HG03139 (cell line): ENCODE measurements around the gene OSBP2.

Experiments used
- ATAC-seq: cut with Tn5 transposase; IDR thresholded peaks from one replicate; pipeline ENCODE4 v1.9.1; 2021; ENCODE audit not compliant: unreplicated experiment

Gene OSBP2, protein sequence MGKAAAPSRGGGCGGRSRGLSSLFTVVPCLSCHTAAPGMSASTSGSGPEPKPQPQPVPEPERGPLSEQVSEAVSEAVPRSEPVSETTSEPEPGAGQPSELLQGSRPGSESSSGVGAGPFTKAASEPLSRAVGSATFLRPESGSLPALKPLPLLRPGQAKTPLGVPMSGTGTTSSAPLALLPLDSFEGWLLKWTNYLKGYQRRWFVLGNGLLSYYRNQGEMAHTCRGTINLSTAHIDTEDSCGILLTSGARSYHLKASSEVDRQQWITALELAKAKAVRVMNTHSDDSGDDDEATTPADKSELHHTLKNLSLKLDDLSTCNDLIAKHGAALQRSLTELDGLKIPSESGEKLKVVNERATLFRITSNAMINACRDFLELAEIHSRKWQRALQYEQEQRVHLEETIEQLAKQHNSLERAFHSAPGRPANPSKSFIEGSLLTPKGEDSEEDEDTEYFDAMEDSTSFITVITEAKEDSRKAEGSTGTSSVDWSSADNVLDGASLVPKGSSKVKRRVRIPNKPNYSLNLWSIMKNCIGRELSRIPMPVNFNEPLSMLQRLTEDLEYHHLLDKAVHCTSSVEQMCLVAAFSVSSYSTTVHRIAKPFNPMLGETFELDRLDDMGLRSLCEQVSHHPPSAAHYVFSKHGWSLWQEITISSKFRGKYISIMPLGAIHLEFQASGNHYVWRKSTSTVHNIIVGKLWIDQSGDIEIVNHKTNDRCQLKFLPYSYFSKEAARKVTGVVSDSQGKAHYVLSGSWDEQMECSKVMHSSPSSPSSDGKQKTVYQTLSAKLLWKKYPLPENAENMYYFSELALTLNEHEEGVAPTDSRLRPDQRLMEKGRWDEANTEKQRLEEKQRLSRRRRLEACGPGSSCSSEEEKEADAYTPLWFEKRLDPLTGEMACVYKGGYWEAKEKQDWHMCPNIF

DNA sequence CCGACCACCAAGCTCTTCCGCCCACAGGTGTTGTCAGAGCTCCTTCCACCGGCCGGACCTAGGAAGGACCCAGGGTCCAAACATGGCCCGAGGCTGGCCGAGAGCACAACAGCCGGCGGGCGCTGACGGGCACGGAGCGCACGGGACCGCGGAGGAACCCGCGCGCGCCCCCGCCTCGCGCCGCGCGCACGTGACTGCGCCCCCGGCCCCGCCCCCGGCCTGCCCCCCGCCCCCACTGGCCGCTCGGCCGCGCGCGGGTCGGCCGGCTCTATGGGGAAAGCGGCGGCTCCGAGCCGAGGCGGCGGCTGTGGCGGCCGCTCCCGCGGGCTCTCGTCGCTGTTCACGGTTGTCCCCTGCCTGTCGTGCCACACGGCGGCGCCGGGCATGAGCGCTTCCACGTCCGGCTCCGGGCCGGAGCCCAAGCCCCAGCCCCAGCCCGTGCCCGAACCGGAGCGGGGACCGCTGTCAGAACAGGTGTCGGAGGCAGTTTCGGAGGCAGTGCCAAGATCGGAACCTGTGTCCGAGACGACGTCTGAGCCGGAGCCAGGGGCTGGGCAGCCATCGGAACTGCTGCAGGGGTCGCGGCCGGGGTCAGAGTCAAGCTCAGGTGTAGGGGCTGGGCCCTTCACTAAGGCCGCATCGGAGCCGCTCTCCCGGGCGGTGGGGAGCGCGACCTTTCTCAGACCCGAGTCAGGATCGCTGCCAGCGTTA, at the start of gene OSBP2:
Gene OSBP2 (plus strand): TSS at position 235 of the 711 bp plus-strand sequence. CDS start 36 bp downstream, at position 271.
- ATAC-seq: no peak

- no peak for ATAC-seq
Measured at GRCh38 chr22:30646518-30647160, 48.0 kb upstream of the OSBP2 start.

DNA sequence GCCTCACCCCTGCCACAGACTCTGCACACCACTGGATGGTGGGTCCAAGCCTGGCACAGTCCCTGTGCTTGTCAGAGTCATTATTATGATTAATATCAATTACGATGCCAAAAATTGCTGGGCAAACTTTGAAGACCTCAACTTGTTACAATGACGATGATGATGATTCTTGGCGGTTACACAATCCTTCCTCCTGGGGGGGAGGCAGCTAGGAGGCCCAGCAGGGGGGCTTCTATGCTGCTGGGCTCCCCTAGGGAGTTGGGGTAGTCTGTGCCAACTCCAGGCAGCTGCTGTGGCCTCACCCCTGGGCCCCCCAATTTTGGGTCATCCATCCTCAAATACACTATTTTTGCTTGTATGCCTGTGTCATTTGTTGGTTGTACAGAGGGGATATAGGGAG, 47.1 kb upstream of the OSBP2 start:
- no peak for ATAC-seq

DNA sequence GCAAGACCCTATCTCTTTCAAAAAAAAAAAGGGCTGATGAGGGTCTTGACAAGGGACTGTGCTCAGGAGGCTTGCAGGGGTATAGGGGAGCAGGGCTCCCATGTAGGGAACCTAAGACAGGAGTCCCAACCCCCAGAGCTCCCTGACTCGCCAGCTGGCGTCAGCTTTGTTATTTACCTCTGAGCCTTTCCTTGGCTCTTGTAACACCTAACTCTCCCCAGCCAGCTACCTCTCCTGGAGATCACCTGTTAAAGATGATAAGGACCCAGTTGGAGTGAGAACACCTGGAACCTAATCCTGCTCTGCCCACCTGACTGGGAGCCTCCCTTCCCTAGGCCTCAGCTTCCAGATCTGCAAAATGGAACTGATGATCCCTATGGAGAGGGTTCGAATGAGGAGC, 45.8 kb upstream of the OSBP2 start:
- no peak for ATAC-seq

DNA sequence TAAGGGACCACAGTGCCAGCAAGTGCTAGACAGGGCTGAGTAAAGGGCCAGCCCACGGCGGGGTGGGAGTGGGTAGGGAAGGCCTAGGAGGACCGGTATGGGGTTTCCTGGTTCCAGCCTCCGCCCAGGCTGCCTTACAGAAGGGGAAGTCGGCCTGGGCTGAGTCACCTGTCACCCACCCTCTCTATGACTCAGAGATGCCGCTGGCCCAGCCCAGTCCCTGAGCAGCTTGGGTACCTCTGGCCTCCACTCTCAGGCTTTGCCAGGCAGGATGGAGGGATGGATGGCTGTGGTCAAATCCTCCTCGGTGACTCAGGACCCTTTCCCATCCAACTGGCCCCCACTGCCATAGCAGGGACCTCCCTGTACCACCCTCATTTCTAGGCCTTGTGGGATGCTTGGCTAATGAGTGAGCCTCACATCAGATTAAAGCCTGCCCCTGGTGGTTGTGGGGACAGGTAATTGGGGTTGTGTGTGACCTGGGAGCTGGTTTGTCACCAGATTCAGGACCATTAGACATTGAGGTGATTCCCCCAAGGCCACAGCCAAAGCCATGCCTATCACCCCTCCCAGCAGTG, 45.2 kb upstream of the OSBP2 start:
- no peak for ATAC-seq

- ATAC-seq: no peak
Measured at GRCh38 chr22:30650508-30651116, 44.1 kb upstream of the OSBP2 start.

DNA sequence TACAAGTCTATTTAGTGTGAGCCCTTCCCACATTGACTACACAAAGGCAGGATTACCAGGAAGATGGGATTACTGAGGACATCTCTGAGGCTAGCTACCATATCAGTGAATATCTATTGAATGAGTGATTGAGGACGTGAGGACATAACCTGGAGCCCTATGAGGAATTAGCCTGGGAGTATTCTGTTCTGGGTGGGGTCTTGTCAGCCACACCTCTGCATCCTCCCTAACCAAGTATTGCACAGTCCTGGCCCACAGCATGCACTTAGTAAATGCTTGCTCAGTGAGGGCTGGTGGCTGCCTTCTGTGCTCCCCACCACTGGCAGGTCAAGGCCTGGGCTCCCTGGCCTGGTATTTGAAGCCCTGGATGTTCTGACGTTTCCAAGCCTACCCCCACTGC, 41.8 kb upstream of the OSBP2 start:
- no peak for ATAC-seq

GRCh38 chr22:30654361-30654760, 40.3 kb upstream of the OSBP2 start:
- ATAC-seq: no peak

DNA sequence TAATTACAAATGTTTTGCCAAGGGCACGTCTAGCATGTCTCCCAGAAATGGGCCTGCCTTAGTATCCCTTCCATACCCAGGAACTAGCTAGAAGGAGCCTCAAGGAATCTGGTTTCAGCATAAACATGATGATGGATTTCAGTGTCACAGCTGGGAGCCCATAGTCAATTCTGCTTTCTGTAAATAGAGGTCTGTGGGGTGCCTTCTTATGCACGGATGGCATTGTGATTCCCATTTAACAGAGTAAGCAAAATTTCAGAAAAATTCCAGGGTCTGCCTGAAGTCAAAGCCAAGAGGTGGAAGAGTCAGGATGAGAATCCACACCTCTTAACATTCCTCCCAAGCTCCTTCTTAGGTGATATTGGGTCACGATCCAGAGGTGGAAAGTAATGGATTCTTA, 39.1 kb upstream of the OSBP2 start:
- ATAC-seq: no peak

DNA sequence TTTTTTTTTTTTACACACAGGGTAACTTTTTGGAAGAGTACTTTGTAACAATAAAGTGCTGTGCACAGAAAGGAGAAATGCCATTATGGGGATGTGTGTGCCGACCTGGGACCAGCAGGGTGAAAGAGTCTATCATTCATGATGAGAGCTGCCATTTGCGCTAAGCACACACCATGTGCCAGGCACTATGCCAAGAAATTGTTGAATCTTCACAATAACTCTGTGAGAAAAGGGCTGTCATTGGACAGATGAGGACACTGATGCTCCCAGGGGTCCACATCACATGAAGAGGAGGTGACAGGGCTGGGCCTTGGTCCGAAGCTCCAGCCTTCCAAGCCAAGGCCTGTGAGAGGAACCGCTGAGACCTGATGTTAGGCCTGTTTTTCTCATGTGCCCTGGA, 32.6 kb upstream of the OSBP2 start:
- ATAC-seq: no peak

- no peak for ATAC-seq
Measured at GRCh38 chr22:30664798-30665197, 29.9 kb upstream of the OSBP2 start.

DNA sequence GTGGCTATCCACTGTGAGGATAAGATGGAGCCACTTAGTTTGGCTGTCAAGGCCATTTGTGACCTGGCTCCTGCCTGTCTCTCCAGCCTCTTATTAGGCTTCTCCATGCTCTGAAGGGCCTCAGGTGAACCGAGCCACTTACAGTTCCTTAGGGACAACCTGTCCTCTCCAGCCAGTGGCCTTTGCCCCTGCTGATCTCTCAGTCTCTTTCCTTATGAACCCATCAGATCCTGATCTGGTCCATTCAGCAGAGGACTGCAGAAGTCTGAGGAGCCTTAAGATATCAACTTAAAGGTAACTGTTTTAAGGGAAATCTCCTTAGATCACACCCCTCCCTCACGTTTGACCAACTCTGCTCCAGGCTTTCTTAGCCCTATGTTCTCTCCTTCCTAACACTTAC, 29.4 kb upstream of the OSBP2 start:
- no peak for ATAC-seq

DNA sequence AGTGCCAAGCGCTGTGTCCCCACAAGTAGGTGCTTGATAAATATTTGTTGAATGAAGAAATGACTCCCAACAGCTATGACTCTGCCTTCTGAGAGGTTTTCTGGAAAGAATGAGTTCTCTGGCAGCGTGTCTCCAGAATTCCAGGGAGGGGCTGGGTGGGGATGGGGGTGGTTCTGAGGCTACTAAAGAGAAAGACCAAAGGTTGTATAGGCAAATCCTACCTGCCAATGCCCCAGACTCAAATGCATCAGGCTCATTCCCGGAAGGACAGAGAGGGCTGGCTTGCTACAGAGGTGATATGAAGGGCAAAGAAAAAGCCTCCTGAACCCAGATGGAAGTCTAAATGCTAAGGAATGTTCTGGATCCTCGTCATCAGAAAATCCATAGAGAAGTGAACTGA, 28.9 kb upstream of the OSBP2 start:
- no peak for ATAC-seq

GRCh38 chr22:30667107-30667493, 27.6 kb upstream of the OSBP2 start:
- no peak for ATAC-seq

- peak; percentile 85 for ATAC-seq
Measured at GRCh38 chr22:30667494-30668385, 26.9 kb upstream of the OSBP2 start, which contains the start of gene DUSP18. Gene DUSP18, minus strand, starts transcription at chr22:30667875. Its CDS starts 3,872 bp downstream, at chr22:30664003.

- ATAC-seq: no peak
Measured at GRCh38 chr22:30668386-30668710, 26.3 kb upstream of the OSBP2 start.

- no peak for ATAC-seq
Measured at GRCh38 chr22:30671071-30671470, 23.6 kb upstream of the OSBP2 start.

GRCh38 chr22:30673136-30673535, 21.5 kb upstream of the OSBP2 start:
- no peak for ATAC-seq

DNA sequence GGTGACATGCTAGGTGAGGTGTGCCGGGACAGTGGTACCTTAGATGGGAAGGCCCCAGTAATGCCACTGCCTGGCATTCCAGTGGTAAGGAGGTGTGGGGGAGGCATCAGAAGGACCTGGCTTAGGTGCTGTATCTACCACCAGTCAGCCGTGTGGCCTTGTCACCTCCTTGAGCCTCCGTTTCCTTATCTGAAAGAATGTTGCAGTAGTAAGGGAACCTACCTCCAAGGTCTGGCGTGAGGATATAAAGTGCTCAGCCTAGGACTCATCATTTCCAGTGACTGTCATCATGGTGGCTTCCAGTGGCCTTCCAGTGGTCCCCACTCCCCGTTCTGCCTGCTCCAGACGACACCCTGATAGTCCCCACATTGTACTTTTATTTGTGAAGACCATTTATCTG, 20.2 kb upstream of the OSBP2 start:
- no peak for ATAC-seq
